Mesenchymal stem cell (in vitro differentiated cells and primary cell): ENCODE measurements around the gene NPLOC4.

Experiments
- DNase-seq: peaks from one replicate; pipeline ENCODE4 v3.0.0-alpha.2; 2013
- H2AFZ ChIP-seq: one replicate; pipeline ENCODE4 v1.6.1; 2013; ENCODE audit warnings: low read depth, mild to moderate bottlenecking, control low read depth, inconsistent platforms, low read length, moderate library complexity
- H2AK5ac ChIP-seq: 2 replicates; pipeline ENCODE4 v1.6.1; 2013; ENCODE audit warnings: low read length, moderate library complexity, mild to moderate bottlenecking, inconsistent platforms; ENCODE audit not compliant: severe bottlenecking
- H2BK120ac ChIP-seq: one replicate; pipeline ENCODE4 v1.6.1; 2013; ENCODE audit warnings: low read depth, mild to moderate bottlenecking, inconsistent platforms, low read length, moderate library complexity
- H2BK12ac ChIP-seq, 2 experiments: one replicate each; pipeline ENCODE4 v1.6.1; 2013; ENCODE audit warnings: inconsistent platforms in 2 of 2, low read length in 2 of 2, mild to moderate bottlenecking in 2 of 2, moderate library complexity in 2 of 2, control low read depth in 1 of 2
- H2BK15ac ChIP-seq: one replicate; pipeline ENCODE4 v1.6.1; 2013; ENCODE audit warnings: mild to moderate bottlenecking, low read depth, inconsistent platforms; ENCODE audit not compliant: poor library complexity, severe bottlenecking
- H2BK5ac ChIP-seq: 2 replicates; pipeline ENCODE4 v1.6.1; 2013; ENCODE audit warnings: low read depth, mild to moderate bottlenecking, low read length, control low read depth, inconsistent platforms; ENCODE audit not compliant: poor library complexity, severe bottlenecking
- H3K14ac ChIP-seq, 2 experiments: one replicate each; pipeline ENCODE4 v1.6.1; 2013; ENCODE audit warnings: inconsistent platforms in 2 of 2, low read length in 2 of 2, control low read depth in 1 of 2, mild to moderate bottlenecking in 1 of 2, moderate library complexity in 1 of 2
- H3K18ac ChIP-seq, 2 experiments: one replicate each; pipeline ENCODE4 v1.6.1; 2013; ENCODE audit warnings: inconsistent platforms in 2 of 2, low read length in 2 of 2, control low read depth in 1 of 2, low read depth in 1 of 2, mild to moderate bottlenecking in 1 of 2
- H3K23ac ChIP-seq, 2 experiments: one replicate each; pipeline ENCODE4 v1.6.1; 2013; ENCODE audit warnings: inconsistent platforms in 2 of 2, low read length in 2 of 2, mild to moderate bottlenecking in 2 of 2, moderate library complexity in 2 of 2, control low read depth in 1 of 2
- H3K27ac ChIP-seq: 2 replicates; pipeline ENCODE4 v1.5.1; 2013; ENCODE audit warnings: mild to moderate bottlenecking, moderate library complexity, low read length, control low read depth, inconsistent platforms; ENCODE audit not compliant: poor library complexity, severe bottlenecking
- H3K27me3 ChIP-seq, 2 experiments: 2 replicates each; pipeline versions ENCODE4 v1.6.1 to v1.7.0; 2013; ENCODE audit warnings: low read length in 2 of 2, mild to moderate bottlenecking in 2 of 2, moderate library complexity in 2 of 2, control low read depth in 1 of 2, inconsistent platforms in 1 of 2; ENCODE audit not compliant: control insufficient read depth in 1 of 2, insufficient read depth in 1 of 2
- H3K36me3 ChIP-seq, 2 experiments: 2 replicates each; pipeline versions ENCODE4 v1.6.1 to v1.7.0; 2013; ENCODE audit warnings: low read length in 2 of 2, control low read depth in 1 of 2, inconsistent platforms in 1 of 2, low read depth in 1 of 2, mild to moderate bottlenecking in 1 of 2; ENCODE audit not compliant: insufficient read depth in 2 of 2, control insufficient read depth in 1 of 2
- H3K4ac ChIP-seq, 2 experiments: one replicate each; pipeline ENCODE4 v1.6.1; 2013; ENCODE audit warnings: inconsistent platforms in 2 of 2, low read length in 2 of 2, mild to moderate bottlenecking in 2 of 2, moderate library complexity in 2 of 2, control low read depth in 1 of 2, low read depth in 1 of 2
- H3K4me1 ChIP-seq: 2 replicates; pipeline ENCODE4 v1.6.1; 2013; ENCODE audit warnings: low read depth, low read length, control low read depth; ENCODE audit not compliant: control insufficient read depth, insufficient read depth
- H3K4me2 ChIP-seq: 2 replicates; pipeline ENCODE4 v1.6.1; 2013; ENCODE audit warnings: low read length, mild to moderate bottlenecking, inconsistent platforms; ENCODE audit not compliant: poor library complexity, severe bottlenecking
- H3K4me3 ChIP-seq, 2 experiments: 2 replicates each; pipeline versions ENCODE4 v1.5.1 to v1.7.0; 2013; ENCODE audit warnings: low read length in 2 of 2, mild to moderate bottlenecking in 2 of 2, control low read depth in 1 of 2, low read depth in 1 of 2; ENCODE audit not compliant: insufficient read depth in 1 of 2
- H3K79me1 ChIP-seq: replicated peaks from 2 replicates; pipeline ENCODE4 v1.6.1; 2013; ENCODE audit warnings: mild to moderate bottlenecking, control low read depth, low read length, inconsistent platforms; ENCODE audit not compliant: poor library complexity, severe bottlenecking
- H3K9ac ChIP-seq: 2 replicates; pipeline ENCODE4 v1.7.0; 2013; ENCODE audit warnings: mild to moderate bottlenecking, low read length, moderate library complexity
- H3K9me3 ChIP-seq: 2 replicates; pipeline ENCODE4 v1.7.0; 2013; ENCODE audit warnings: mild to moderate bottlenecking, low read length; ENCODE audit not compliant: control insufficient read depth
- H4K8ac ChIP-seq: one replicate; pipeline ENCODE4 v1.6.1; 2013; ENCODE audit warnings: inconsistent platforms, mild to moderate bottlenecking, low read length, moderate library complexity
- H4K91ac ChIP-seq: one replicate; pipeline ENCODE4 v1.6.1; 2013; ENCODE audit warnings: mild to moderate bottlenecking, low read length, inconsistent platforms
- WGBS: methylation state at CpG from one replicate; pipeline ENCODE4 v1.1.7; 2013; ENCODE audit warnings: mixed read lengths; 5-methylcytosine and 5-hydroxymethylcytosine counted together

Gene NPLOC4

DNA sequence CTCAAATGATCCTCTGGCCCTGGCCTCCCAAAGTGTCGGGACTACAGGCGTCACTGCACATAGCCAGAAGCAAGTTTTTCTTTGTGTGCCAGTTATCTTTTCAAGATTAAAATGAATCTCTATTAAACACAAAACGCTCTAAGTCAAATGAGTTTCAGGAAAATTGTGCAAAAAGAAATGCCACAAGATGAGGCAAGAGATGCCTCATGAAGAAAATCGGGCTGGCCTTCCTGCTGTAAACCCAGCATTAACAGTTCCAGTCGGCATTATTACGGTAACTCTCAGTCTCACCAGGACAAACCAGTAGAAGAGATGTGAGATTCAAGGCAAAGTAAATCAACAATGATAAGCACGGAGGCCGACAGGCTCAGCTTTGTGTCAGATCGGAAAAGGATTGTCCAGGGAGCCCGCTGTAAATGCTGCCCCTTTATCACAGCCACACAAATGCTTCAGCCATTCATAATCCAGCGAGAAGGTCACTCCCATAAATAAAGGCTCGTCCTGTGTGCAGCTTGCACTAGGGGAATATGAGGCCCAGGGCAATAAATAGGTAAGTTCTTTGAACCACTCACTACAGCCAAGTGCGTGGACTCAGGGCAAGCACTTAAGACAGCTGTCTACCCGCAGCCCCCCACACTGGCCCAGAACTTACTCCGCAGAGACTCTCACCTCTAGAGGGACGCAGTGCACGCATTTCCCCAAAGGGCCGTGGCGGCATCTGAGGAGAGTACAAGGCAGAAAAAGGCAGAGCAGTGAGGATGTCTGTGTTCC is 27.2 kb downstream of the NPLOC4 start:
- Histone ChIP-seq H3K4me1 (peaks cover 7% of the 10 kb centered on the region), H3K18ac (no peak overlapping the region), H2BK120ac (no peak overlapping the region), H3K9me3 (no peaks in the 10 kb centered on the region), H3K4me3 (no peak overlapping the region), H2AK5ac (no peak overlapping the region), H3K9ac (no peak overlapping the region), H2BK15ac (no peak overlapping the region), H2BK5ac (no peak overlapping the region), H3K27me3 (no peaks in the 10 kb centered on the region), H3K14ac (no peak overlapping the region), H3K36me3 (peaks cover 67 to 80% of the 10 kb centered on the region in 2 experiments), H2AFZ (no peak overlapping the region), H3K23ac (no peak overlapping the region), H3K4me2 (no peak overlapping the region), H4K91ac (no peak overlapping the region), H3K79me1 (peaks cover 24% of the 10 kb centered on the region), H3K27ac (no peak overlapping the region), H2BK12ac (no peak overlapping the region), H3K4ac (no peak overlapping the region), H4K8ac (no peak overlapping the region)
- WGBS = 97% methylated on average over 17 of the region's 19 CpGs
- no peak for DNase-seq

DNA sequence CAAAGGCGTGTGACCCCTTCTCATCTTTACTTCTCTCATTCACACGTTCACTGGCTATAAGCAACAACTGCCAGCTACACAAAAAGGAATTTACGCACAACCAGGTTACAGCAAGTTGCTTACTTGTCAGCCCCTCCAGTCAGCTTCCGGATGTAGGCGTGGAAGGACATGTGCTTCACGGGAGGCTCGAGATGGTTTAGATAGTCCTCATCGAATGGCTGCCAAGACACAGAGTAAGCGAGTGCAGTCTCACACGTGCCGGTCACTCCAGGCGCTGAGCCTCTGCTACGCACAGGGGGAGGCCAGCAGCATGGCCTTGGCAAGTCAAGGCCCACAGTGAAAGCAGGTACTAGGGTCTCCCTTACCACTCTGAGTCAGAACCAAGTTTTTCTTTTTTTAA is 28.3 kb downstream of the NPLOC4 start:
- no peak overlapping the region for H2BK120ac ChIP-seq
- no peak overlapping the region for H4K8ac ChIP-seq
- H4K91ac ChIP-seq = no peak overlapping the region
- no peak overlapping the region for H3K9ac ChIP-seq
- no peak overlapping the region for H2BK12ac ChIP-seq
- H2AK5ac ChIP-seq = no peak overlapping the region
- no peak overlapping the region for H2BK15ac ChIP-seq
- H3K27ac ChIP-seq = no peak overlapping the region
- peaks cover 23% of the 10 kb centered on the region for H3K79me1 ChIP-seq
- H3K18ac ChIP-seq = no peak overlapping the region
- no peaks in the 10 kb centered on the region for H3K27me3 ChIP-seq
- H2AFZ ChIP-seq = no peak overlapping the region
- H3K4me3 ChIP-seq = no peak overlapping the region
- H3K36me3 ChIP-seq = peaks cover 66 to 86% of the 10 kb centered on the region in 2 experiments
- no peak overlapping the region for H3K23ac ChIP-seq
- H3K4me2 ChIP-seq = no peak overlapping the region
- no peak overlapping the region for H2BK5ac ChIP-seq
- H3K4me1 ChIP-seq = peaks cover 12% of the 10 kb centered on the region
- no peaks in the 10 kb centered on the region for H3K9me3 ChIP-seq
- WGBS = 97% methylated on average over 13 of the region's 13 CpGs
- no peak overlapping the region for H3K14ac ChIP-seq
- DNase-seq = no peak
- H3K4ac ChIP-seq = no peak overlapping the region

DNA sequence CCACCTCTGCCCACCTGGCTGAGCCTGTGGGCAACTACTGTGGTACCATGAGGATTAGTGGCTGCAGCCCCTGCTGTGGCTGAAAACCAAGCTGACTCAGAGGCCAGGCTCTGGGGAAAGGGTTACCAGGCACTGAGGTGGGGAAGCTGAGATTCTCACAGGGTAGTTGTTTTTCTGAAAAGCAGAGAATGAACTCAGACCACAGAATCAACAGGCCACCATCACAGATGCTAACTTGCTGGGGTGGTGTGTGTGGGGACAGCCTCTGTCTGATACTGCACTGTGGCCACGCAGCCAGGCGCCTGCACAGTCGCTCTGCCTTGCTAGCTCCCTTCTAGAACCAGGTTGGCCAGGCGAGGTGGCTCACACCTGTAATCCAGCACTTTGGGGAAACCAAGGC is 28.8 kb downstream of the NPLOC4 start:
- no peak overlapping the region for H2BK12ac ChIP-seq
- H3K4me2 ChIP-seq = no peak overlapping the region
- H3K27ac ChIP-seq = peak overlapping the region; percentile 24
- no peak overlapping the region for H2AK5ac ChIP-seq
- 98% methylated on average over 4 of the region's 4 CpGs for WGBS
- H3K4me3 ChIP-seq = no peak overlapping the region
- H2BK5ac ChIP-seq = no peak overlapping the region
- peak overlapping the region in 1 of 2 experiments; percentile 14 for H3K23ac ChIP-seq
- no peak overlapping the region for H3K14ac ChIP-seq
- H2AFZ ChIP-seq = no peak overlapping the region
- H4K8ac ChIP-seq = no peak overlapping the region
- peaks cover 12% of the 10 kb centered on the region for H3K4me1 ChIP-seq
- H4K91ac ChIP-seq = no peak overlapping the region
- H3K27me3 ChIP-seq = no peaks in the 10 kb centered on the region
- no peak overlapping the region for H3K4ac ChIP-seq
- H3K9ac ChIP-seq = peak overlapping the region; percentile 17
- peaks cover 22% of the 10 kb centered on the region for H3K79me1 ChIP-seq
- H3K9me3 ChIP-seq = no peaks in the 10 kb centered on the region
- H2BK15ac ChIP-seq = no peak overlapping the region
- H2BK120ac ChIP-seq = no peak overlapping the region
- DNase-seq = no peak
- H3K36me3 ChIP-seq = peaks cover 65 to 86% of the 10 kb centered on the region in 2 experiments
- H3K18ac ChIP-seq = no peak overlapping the region

DNA sequence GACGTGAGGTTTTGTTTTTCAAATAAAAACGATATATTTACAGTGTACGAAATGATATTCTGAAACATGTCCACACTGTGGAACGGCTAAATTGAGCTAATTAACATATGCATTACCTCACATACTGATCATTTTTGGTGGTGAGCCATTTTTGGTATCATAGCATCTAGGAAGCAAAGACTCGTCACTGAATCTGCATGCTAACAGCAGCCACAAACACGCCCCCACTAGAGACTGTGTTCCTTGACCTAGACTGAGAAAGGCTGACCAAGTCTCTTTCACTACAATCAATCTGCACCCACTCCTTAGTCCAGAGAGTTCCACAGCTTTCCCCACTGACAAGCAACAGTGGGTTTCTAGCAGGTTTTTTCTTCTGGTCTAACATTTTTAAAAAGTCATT is 29.5 kb downstream of the NPLOC4 start:
- H4K8ac ChIP-seq = no peak overlapping the region
- H3K4ac ChIP-seq = no peak overlapping the region
- peak overlapping the region; percentile 17 for H3K9ac ChIP-seq
- H3K9me3 ChIP-seq = no peaks in the 10 kb centered on the region
- no peak overlapping the region for H2BK120ac ChIP-seq
- no peak overlapping the region for H3K27ac ChIP-seq
- H3K4me2 ChIP-seq = no peak overlapping the region
- no peak overlapping the region for H3K18ac ChIP-seq
- H4K91ac ChIP-seq = no peak overlapping the region
- peaks cover 68 to 87% of the 10 kb centered on the region in 2 experiments for H3K36me3 ChIP-seq
- no peak overlapping the region for H3K14ac ChIP-seq
- H2BK12ac ChIP-seq = no peak overlapping the region
- H3K23ac ChIP-seq = no peak overlapping the region
- no peak overlapping the region for H2BK15ac ChIP-seq
- H3K4me1 ChIP-seq = peaks cover 12% of the 10 kb centered on the region
- no peak overlapping the region for H2BK5ac ChIP-seq
- DNase-seq = no peak
- no peak overlapping the region for H3K4me3 ChIP-seq
- H3K79me1 ChIP-seq = peaks cover 21% of the 10 kb centered on the region
- WGBS = 95% methylated on average over 4 of the region's 6 CpGs
- H2AFZ ChIP-seq = no peak overlapping the region
- H2AK5ac ChIP-seq = no peak overlapping the region
- H3K27me3 ChIP-seq = no peaks in the 10 kb centered on the region
